CD4-positive, alpha-beta memory T cell (primary cell): ENCODE data around the gene UGGT2. TPM values are rescaled to one million over a fixed set of nuclear protein-coding genes. Genes with fewer than 3 reads are reported as not detected.

Source experiments
- CTCF ChIA-PET: fragments of 350-600 bp; sonication (Branson Sonifier 250); formaldehyde crosslinking; loops from one replicate; lab custom pipeline; 2021; ENCODE audit warnings: inconsistent platforms; ENCODE audit not compliant: partially characterized antibody; lab: Charles Lee
- POLR2A ChIA-PET: fragments of 350-600 bp; sonication (Branson Sonifier 250); formaldehyde crosslinking; loops from one replicate; lab custom pipeline; 2021; ENCODE audit not compliant: partially characterized antibody; lab: Charles Lee
- DNase-seq, 5 donors: peaks; one replicate each; pipeline versions ENCODE4 v3.0.0 to v3.0.0-alpha.2; 2020 to 2022; ENCODE audit warnings: mixed read lengths in 1 of 5
- H3K27ac ChIP-seq: one replicate; pipeline ENCODE4 v1.7.0; 2013; ENCODE audit warnings: low read depth, low read length
- H3K27me3 ChIP-seq: 2 replicates; pipeline ENCODE4 v1.7.0; 2013; ENCODE audit warnings: mild to moderate bottlenecking, low read length, moderate library complexity; ENCODE audit not compliant: insufficient read depth
- H3K36me3 ChIP-seq: 2 replicates; pipeline ENCODE4 v1.7.0; 2013; ENCODE audit warnings: mild to moderate bottlenecking, low read length, moderate library complexity; ENCODE audit not compliant: insufficient read depth
- H3K4me1 ChIP-seq: 2 replicates; pipeline ENCODE4 v1.7.0; 2013; ENCODE audit warnings: mild to moderate bottlenecking, low read length, moderate library complexity; ENCODE audit not compliant: insufficient read depth
- H3K4me3 ChIP-seq, 2 donors: one replicate each; pipeline ENCODE4 v1.7.0; 2013; ENCODE audit warnings: low read length in 2 of 2, mild to moderate bottlenecking in 1 of 2
- H3K9me3 ChIP-seq, 2 donors: one replicate each; pipeline ENCODE4 v1.7.0; 2013; ENCODE audit warnings: low read length in 2 of 2, control low read depth in 1 of 2; ENCODE audit not compliant: control insufficient read depth in 1 of 2
- H3K27ac Mint-ChIP-seq, 7 donors: one replicate each; pipeline ENCODE4 v1.8.0; 2020 to 2021; ENCODE audit warnings: mixed read lengths in 7 of 7, mild to moderate bottlenecking in 6 of 7, inconsistent platforms in 3 of 7, moderate library complexity in 3 of 7
- H3K27me3 Mint-ChIP-seq, 2 donors: one replicate each; pipeline ENCODE4 v1.8.0; 2020 to 2021; ENCODE audit warnings: mixed read lengths in 2 of 2
- H3K36me3 Mint-ChIP-seq, 2 donors: one replicate each; pipeline ENCODE4 v1.8.0; 2020 to 2021; ENCODE audit warnings: mixed read lengths in 2 of 2, inconsistent platforms in 1 of 2, mild to moderate bottlenecking in 1 of 2
- H3K4me1 Mint-ChIP-seq, 4 donors: one replicate each; pipeline ENCODE4 v1.8.0; 2020 to 2021; ENCODE audit warnings: mixed read lengths in 4 of 4, mild to moderate bottlenecking in 1 of 4
- H3K4me3 Mint-ChIP-seq, 8 donors: one replicate each; pipeline ENCODE4 v1.8.0; 2020 to 2021; ENCODE audit warnings: mixed read lengths in 8 of 8, mild to moderate bottlenecking in 7 of 8, moderate library complexity in 6 of 8, inconsistent platforms in 3 of 8
- H3K9me3 Mint-ChIP-seq, 8 donors: one replicate each; pipeline ENCODE4 v1.8.0; 2020 to 2021; ENCODE audit warnings: mixed read lengths in 8 of 8, mild to moderate bottlenecking in 5 of 8, inconsistent platforms in 3 of 8, moderate library complexity in 1 of 8
- intact Hi-C: fragments of 100-400 bp; cut with micrococcal nuclease; formaldehyde crosslinking; loops from one replicate; pipeline ENCODE4 v1.15.1; 2023
- polyA plus RNA-seq, 2 donors: library from polyadenylated mRNA; unstranded; fragments of 300-500 nt; fragmentation: Illumina TruSeq; gene quantifications; one replicate each; pipeline ENCODE4 v1.2.3, GENCODE V29; 2021
- total RNA-seq, 2 experiments: library from RNA; stranded (reverse); gene quantifications; one replicate each; pipeline ENCODE4 v1.2.3, GENCODE V29; 2021

Gene UGGT2
- total and polyA plus RNA-seq, 4 experiments from 2014 or later = not detected

DNA sequence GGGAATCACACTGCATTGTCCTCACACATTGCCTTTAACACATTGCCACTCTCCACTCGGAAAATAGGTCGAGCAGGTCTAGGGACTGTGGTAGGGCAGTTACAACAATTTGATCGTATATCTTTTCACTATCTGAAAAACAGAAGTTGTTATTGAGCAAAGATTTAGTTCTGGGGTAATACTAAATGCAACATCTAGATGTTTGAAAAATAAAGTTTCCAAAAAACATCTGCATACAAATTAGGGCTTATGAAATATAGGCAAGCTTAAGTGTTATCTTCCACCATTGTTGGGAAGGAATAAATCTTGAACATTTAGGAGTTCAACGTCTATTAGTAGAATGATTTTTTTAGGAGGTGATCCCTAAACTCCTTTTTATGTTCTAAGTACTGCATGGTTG, 35.9 kb upstream of the UGGT2 start:
- H3K27ac Mint-ChIP-seq = no peak overlapping the region

GRCh38 chr13:96086736-96087135, 33.5 kb upstream of the UGGT2 start:
- no peak for DNase-seq
- Mint-ChIP-seq H3K27ac (no peak overlapping the region), H3K4me1 (peaks cover 0 to 11% (median 1%) of the 10 kb centered on the region in 4 donors), H3K36me3 (no peaks in the 10 kb centered on the region), H3K9me3 (peaks cover 0 to 8% (median 0%) of the 10 kb centered on the region in 8 donors), H3K27me3 (peaks cover 23 to 26% of the 10 kb centered on the region in 2 donors), H3K4me3 (no peak overlapping the region)
- intact Hi-C loops = no loop called here
- Histone ChIP-seq H3K36me3 (no peaks in the 10 kb centered on the region), H3K27me3 (no peaks in the 10 kb centered on the region), H3K27ac (no peak overlapping the region), H3K4me1 (no peaks in the 10 kb centered on the region), H3K9me3 (no peaks in the 10 kb centered on the region), H3K4me3 (no peak overlapping the region)
- ChIA-PET CTCF (no interaction called here), POLR2A (no interaction called here)

More for the DNA sequence above, 35.9 kb upstream of the UGGT2 start:
- POLR2A ChIA-PET = no interaction called here
- peaks cover 0 to 11% (median 2%) of the 10 kb centered on the region in 4 donors for H3K4me1 Mint-ChIP-seq
- peak overlapping the region in 2 of 8 donors; percentile 24 to 47 for H3K4me3 Mint-ChIP-seq
- H3K9me3 Mint-ChIP-seq = peaks cover 0 to 9% (median 0%) of the 10 kb centered on the region in 8 donors
- peaks cover 3% of the 10 kb centered on the region for H3K27me3 ChIP-seq
- CTCF ChIA-PET = no interaction called here
- no peak overlapping the region for H3K27ac ChIP-seq
- H3K36me3 Mint-ChIP-seq = no peaks in the 10 kb centered on the region
- H3K4me3 ChIP-seq = no peak overlapping the region
- no peaks in the 10 kb centered on the region for H3K4me1 ChIP-seq
- peaks cover 36 to 37% of the 10 kb centered on the region in 2 donors for H3K27me3 Mint-ChIP-seq
- no peaks in the 10 kb centered on the region for H3K36me3 ChIP-seq
- no peaks in the 10 kb centered on the region for H3K9me3 ChIP-seq
- DNase-seq = no peak
- intact Hi-C loops = no loop called here

GRCh38 chr13:96082640-96083039, 29.4 kb upstream of the UGGT2 start:
- Histone ChIP-seq H3K4me1 (no peaks in the 10 kb centered on the region), H3K4me3 (no peak overlapping the region), H3K36me3 (no peaks in the 10 kb centered on the region), H3K9me3 (no peaks in the 10 kb centered on the region), H3K27me3 (no peaks in the 10 kb centered on the region), H3K27ac (no peak overlapping the region)
- Mint-ChIP-seq H3K4me3 (no peak overlapping the region), H3K9me3 (peaks cover 0 to 8% (median 0%) of the 10 kb centered on the region in 8 donors), H3K27ac (no peak overlapping the region), H3K4me1 (no peaks in the 10 kb centered on the region), H3K27me3 (peaks cover 0 to 7% of the 10 kb centered on the region in 2 donors), H3K36me3 (no peaks in the 10 kb centered on the region)
- ChIA-PET POLR2A (no interaction called here), CTCF (interaction anchor here (0.6 kb wide), 1 partner anchor 101 kb away, joined by 3 read pairs; no protein-coding TSS in a partner anchor)
- no peak for DNase-seq
- intact Hi-C loops = no loop called here

GRCh38 chr13:96081888-96082287, 28.7 kb upstream of the UGGT2 start:
- Histone ChIP-seq H3K36me3 (no peaks in the 10 kb centered on the region), H3K27me3 (no peaks in the 10 kb centered on the region), H3K27ac (no peak overlapping the region), H3K9me3 (no peaks in the 10 kb centered on the region), H3K4me1 (no peaks in the 10 kb centered on the region), H3K4me3 (no peak overlapping the region)
- CTCF ChIA-PET = no interaction called here
- intact Hi-C loops = no loop called here
- Mint-ChIP-seq H3K27ac (no peak overlapping the region), H3K9me3 (peaks cover 0 to 8% (median 0%) of the 10 kb centered on the region in 8 donors), H3K4me1 (no peaks in the 10 kb centered on the region), H3K4me3 (no peak overlapping the region), H3K36me3 (no peaks in the 10 kb centered on the region), H3K27me3 (peaks cover 0 to 7% of the 10 kb centered on the region in 2 donors)
- POLR2A ChIA-PET = no interaction called here
- no peak for DNase-seq

DNA sequence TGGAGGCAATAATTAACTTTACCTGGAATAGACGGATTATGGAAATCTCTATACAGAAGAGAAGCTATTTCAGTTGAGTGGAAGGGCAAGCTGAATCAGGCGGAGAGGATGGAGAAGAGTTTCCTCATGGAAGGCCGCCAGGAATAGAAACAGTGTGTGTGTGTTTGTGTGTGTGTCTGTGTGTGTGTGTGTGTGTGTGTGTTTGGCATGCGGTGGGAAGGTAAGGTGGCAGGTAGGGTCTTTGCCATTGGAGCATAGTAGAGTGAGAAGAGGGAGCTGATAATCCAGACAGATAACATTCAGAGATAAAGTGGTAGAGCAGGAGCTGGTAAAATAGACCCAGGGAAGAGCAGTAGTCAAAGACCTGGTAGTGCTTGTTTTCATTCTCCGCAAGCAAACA, 27.5 kb upstream of the UGGT2 start:
- no peaks in the 10 kb centered on the region for H3K9me3 ChIP-seq
- Mint-ChIP-seq H3K27ac (no peak overlapping the region), H3K27me3 (peaks cover 0 to 3% of the 10 kb centered on the region in 2 donors), H3K36me3 (no peaks in the 10 kb centered on the region), H3K4me3 (no peak overlapping the region), H3K4me1 (no peaks in the 10 kb centered on the region), H3K9me3 (peaks cover 0 to 7% (median 0%) of the 10 kb centered on the region in 8 donors)
- H3K4me3 ChIP-seq = no peak overlapping the region
- H3K36me3 ChIP-seq = no peaks in the 10 kb centered on the region
- intact Hi-C loops = no loop called here
- H3K27me3 ChIP-seq = no peaks in the 10 kb centered on the region
- CTCF ChIA-PET = no interaction called here
- POLR2A ChIA-PET = no interaction called here
- no peaks in the 10 kb centered on the region for H3K4me1 ChIP-seq
- no peak overlapping the region for H3K27ac ChIP-seq
- DNase-seq = no peak

GRCh38 chr13:96075953-96076543, 22.8 kb upstream of the UGGT2 start:
- H3K9me3 Mint-ChIP-seq = peaks cover 0 to 5% (median 3%) of the 10 kb centered on the region in 8 donors
- ChIA-PET CTCF (no interaction called here), POLR2A (no interaction called here)
- H3K27me3 Mint-ChIP-seq = no peaks in the 10 kb centered on the region
- no peaks in the 10 kb centered on the region for H3K4me1 Mint-ChIP-seq
- no peaks in the 10 kb centered on the region for H3K4me1 ChIP-seq
- H3K9me3 ChIP-seq = no peaks in the 10 kb centered on the region
- no peaks in the 10 kb centered on the region for H3K36me3 Mint-ChIP-seq
- no peak overlapping the region for H3K4me3 Mint-ChIP-seq
- H3K4me3 ChIP-seq = no peak overlapping the region
- no peaks in the 10 kb centered on the region for H3K27me3 ChIP-seq
- no peaks in the 10 kb centered on the region for H3K36me3 ChIP-seq
- intact Hi-C loops = no loop called here
- no peak overlapping the region for H3K27ac ChIP-seq
- H3K27ac Mint-ChIP-seq = no peak overlapping the region
- no peak for DNase-seq

DNA sequence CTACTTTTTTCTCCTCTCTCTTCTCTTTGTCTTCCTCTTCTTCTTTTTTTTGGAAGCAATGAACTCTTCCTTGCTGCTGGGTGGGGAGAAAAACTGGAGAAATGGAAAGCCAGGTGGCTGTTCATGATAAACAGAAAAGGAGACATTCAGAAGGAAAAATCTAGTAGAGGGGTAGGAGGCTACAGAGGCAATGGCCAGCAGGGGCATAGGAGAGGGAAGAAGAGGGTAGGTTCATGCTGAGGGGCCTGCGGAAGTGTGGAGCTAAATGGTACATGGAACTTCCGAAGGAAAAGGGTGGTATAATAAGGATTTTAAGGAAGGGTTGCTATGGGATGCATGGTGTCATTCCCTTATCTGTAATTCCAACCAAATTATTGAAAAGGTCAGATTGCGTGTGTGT, 19.2 kb upstream of the UGGT2 start:
- intact Hi-C loops = no loop called here
- H3K4me1 ChIP-seq = no peaks in the 10 kb centered on the region
- peaks cover 0 to 1% of the 10 kb centered on the region in 2 donors for H3K27me3 Mint-ChIP-seq
- no peak for DNase-seq
- H3K4me3 ChIP-seq = no peak overlapping the region
- POLR2A ChIA-PET = no interaction called here
- no peaks in the 10 kb centered on the region for H3K36me3 ChIP-seq
- H3K27me3 ChIP-seq = no peaks in the 10 kb centered on the region
- no peak overlapping the region for H3K4me3 Mint-ChIP-seq
- H3K9me3 Mint-ChIP-seq = peaks cover 0 to 8% (median 4%) of the 10 kb centered on the region in 8 donors
- no peaks in the 10 kb centered on the region for H3K9me3 ChIP-seq
- CTCF ChIA-PET = no interaction called here
- no peaks in the 10 kb centered on the region for H3K36me3 Mint-ChIP-seq
- H3K4me1 Mint-ChIP-seq = no peaks in the 10 kb centered on the region
- no peak overlapping the region for H3K27ac Mint-ChIP-seq
- no peak overlapping the region for H3K27ac ChIP-seq
